Ramos (cell line): ENCODE results near the gene SLC4A5.
"Not testable (repeated sequence)": the region's sequence is repeated elsewhere in the genome, so short reads cannot be mapped to it uniquely, and the experiment has no call there.

Experiments used
- in situ Hi-C: fragments of 300-500 bp; cut with MboI; formaldehyde crosslinking; loops from one replicate; pipeline ENCODE4 v1.14.3; 2022; ENCODE audit warnings: low sequenced_read_pairs; ENCODE audit not compliant: unreplicated experiment

Gene SLC4A5

DNA sequence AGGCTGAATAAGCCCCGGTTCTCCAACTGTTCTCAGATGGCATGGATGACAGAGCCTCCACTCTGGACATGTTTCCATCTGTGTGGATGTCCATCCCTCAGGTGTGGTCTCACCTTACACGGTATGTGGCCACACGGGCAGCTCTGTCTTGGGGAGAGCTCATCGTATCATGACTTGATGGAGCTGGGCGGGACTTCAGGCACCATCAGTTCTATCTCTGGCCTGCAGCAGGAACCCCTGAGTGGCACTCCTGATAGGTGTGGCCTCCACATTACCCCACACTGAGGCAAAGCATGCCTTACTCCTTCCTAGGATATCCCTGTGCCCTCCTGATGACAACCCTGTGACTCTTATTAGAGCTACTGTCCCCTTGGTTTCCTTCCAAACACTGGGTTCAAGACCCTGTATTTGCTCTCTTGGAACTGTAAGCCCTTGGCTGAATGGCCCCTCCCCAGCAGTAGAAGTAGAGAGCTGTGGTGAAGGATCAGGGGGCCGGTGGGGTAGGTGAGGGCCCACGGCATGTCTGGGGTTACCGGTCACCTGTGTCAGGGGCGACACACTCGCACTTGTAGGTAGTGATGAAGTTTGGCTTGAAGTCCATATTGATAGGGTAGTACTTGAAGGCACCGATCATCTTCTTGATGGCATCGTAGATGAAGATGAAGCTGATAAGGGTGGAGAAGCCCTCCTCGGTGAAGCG, 96.6 kb downstream of the SLC4A5 start:
- in situ Hi-C loops, result loop anchor here (10.0 kb wide), 1 partner anchor 148 kb away; no protein-coding TSS in a partner anchor

DNA sequence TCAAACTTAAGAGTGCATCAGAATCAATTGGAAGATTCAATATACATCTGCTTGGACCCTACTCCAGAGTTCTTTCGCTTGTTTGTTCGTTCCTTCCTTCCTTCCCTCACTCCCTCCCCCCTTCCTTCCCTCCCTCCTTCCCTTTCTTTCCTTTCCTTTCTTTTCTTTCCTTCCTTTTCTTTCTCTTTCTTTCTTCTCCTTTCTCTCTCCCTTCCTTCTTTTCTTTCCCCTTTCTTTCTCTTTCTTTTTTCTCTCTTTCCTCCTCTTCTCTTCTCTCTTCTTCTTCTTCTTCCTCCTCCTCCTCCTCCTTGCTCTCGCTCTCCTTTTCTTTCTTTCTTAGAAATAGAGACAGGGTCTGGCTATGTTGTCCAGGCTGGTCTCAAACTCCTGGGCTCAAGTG, 98.9 kb downstream of the SLC4A5 start:
- in situ Hi-C loops, result loop anchor here (10.0 kb wide), 1 partner anchor 151 kb away; no protein-coding TSS in a partner anchor

DNA sequence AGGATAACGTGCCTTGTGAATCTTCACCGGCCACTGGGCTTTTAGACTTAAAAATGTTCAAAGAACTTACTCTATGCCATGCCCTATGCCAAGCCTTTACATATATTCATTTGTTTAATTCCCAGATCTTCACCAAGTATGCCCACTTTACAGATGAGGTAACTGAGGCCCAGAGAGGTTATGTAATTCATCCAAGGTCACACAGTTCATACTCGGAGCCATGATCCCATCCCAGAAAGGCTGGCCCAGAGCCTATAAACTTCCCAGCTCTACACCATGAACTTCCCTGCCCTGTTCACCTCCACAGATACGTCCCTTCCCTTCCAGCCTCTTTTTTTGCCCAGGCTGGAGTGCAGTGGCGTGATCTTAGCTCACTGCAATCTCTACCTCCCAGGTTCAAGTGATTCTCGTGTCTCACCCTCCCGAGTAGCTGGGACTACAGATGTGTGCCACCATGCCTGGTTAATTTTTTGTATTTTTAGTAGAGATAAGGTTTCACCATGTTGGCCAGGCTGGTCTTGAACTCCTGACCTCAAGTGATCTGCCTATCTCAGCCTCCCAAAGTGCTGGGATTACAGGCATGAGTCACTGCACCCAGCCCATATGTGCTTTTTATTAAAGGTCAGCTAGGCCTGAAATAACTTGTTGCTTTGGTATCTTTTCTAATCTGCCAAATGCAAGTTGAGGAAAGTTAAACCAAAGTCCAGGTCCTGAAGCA, 100.7 kb downstream of the SLC4A5 start:
- in situ Hi-C loops, result loop anchor here (10.0 kb wide), 1 partner anchor 152 kb away; no protein-coding TSS in a partner anchor

DNA sequence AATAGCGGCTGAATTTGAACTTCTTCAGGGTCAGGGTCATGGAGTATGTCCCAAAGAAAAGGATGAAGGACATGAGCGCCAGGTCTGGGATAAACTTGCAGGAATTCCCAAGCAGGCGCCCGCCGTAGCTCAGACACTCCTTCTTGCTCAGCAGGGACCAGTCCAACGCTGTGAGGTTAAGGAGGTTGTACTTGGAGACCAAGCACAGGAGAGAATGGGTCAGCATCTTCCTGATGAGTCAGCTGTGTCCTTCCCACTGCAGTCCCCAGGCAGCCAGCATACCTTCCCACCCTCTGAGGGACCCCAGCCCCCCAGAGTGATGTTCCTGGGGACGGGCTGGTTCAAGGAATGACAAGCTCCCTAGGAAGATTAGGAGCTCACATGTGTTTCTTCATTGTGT, 103.9 kb downstream of the SLC4A5 start:
- in situ Hi-C loops, result no loop called here

DNA sequence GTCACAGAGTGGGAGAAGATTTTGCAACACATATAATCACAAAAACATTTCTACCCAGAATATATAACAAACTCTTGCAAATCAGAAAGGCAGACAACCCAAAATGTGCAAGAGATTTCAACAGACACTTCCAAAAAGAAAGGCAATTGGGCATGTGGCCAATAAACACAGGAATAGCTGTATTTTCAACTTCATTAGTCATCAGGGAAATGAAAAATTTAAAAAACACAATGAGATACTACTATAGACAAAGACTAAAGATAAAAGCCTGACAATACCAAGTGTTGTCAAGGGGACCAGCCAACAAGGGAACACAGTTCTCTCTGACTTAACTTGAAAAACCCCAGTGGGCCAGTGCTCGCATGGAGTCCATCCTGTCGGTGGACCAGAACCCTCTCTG, 104.3 kb downstream of the SLC4A5 start:
- in situ Hi-C loops, result no loop called here

DNA sequence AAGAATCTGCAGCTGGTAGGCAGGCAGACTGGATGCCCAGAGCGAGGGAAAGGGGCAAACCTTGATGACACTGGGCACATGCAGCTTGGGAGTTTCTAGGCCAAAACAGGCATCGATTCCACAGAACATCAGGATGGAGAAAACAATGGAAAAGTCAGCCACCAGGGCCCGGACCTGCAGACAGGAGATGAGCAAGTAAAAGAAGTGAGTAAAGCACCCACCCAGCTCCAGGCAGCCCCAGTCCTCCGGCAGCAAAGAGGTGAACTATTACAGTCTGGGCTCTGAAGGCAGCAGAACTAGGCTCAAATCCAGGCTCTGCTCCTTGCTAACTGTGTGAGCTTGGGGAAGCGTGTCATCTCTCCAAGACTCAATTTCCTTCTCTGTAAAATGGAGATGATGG, 108.2 kb downstream of the SLC4A5 start:
- in situ Hi-C loops, result no loop called here

DNA sequence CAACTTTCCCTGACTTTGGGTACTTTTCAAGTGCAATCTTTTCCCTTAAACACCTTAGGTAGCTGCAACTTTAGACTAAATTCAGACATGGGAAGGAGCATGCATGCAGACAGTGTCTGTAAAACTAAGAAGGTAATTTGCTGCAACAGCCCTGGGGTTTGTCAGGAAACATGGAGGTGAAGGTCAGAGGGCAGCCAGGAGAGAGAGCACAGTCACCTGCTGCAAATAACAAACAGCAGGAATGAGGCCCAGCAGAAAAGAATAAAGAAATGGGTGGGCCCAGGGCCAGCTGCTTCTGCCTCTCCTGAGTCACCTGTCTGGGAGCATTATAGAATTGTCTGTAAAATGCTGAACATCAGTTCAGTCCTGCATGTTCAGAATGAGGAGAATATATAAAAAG, 109.6 kb downstream of the SLC4A5 start:
- in situ Hi-C loops, result no loop called here

DNA sequence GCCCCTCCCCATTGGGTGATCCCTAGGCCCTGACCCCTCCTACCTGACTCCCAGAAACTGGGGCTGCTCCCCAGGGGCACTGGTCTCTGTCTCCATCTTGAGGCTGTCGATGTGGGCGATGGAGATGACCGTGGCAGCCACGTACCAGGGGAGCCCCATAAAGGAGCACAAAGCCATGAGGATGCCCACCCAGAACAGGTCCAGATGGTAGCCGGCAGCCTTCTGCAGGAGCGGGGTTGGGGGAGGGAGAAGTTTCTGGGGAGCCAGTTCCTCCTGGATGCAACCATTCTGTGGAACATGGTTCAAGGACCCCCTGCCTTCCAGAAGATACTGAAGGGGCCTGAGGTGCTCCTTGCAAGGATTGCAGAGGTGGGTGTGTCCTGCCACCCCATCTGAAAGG, 110.8 kb downstream of the SLC4A5 start:
- in situ Hi-C loops, result no loop called here

DNA sequence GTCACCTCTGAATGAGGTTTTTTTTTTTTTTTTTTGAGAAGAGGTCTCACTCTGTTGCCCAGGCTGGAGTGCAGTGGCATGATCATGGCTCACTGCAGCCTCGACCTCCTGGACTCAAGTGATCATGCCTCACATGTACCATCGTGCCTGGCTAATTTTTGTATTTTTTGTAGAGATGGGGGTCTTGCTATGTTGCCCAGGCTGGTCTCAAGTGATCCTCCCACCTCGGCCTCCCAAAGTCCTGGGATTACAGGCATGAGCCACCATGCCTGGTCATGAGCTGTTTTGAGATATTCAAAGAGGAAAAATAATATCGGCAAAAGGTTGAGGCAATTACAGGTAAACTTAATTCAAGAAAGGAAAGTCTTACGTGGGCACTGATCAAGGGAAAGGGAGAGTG, 113.4 kb downstream of the SLC4A5 start:
- in situ Hi-C loops, result not testable (repeated sequence)

DNA sequence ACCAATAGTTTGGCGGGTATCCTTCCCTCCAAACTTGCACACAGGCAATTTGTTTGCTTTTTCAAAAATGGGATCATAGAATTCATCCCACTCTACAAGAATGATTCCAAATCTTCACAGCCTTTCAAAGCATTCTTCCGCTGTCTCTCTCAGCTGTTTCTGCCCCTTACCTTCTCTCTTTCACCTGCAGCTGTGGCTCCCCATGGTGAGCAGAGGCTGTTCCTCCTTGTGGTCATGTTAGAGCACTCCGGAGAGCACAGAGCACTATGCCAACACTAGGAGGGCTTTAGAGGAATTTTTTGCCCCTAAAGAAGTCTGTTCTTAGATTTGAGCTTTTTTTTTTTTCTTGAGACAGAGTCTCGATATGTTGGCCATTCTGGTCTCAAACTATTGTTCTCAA, 114.4 kb downstream of the SLC4A5 start:
- in situ Hi-C loops, result no loop called here

DNA sequence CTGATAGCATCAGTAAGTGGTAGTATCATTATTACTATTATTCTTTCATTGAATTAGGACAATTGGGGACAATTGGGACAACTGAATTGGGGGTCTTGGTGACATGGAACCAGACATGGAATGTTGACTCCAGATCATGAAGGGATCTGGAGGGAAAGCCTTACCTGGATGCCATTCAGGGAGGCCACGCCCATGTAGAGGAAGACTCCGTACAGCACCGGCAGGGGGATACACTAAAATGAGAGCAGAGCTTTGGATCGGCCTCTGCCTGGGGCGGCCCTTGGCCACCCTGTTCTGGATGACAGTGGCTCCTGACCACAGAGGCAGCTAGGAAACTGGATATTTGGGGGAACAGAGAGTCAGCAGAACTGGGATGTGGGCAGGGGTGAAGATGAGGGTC, 115.6 kb downstream of the SLC4A5 start:
- in situ Hi-C loops, result no loop called here

DNA sequence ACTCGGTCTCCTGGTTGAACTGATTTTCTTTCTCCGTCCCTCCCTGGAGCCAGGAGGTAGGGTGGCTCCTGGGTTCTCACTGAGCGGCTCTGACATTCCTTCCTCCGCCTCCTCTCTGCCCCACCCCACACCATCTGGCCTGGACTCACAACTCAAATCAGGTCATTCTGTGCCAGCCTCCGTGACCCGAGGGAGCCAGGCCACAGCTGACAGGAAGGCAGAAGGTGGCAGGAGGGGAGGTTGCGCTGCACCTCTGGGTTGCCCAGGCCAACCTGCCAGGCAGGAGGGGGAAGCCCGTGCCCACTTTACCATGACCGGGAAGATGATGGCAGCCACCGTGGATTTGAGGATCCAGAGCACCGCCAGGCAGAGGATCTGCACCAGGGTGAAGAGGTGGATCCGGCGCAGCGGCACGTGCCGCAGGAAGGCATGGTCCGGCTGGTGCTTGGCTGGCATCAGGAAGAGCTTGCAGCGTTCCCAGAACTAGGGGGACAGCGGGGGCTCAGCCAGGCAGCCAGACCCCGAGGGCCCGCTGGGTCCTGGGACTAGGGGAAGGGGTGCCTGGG, 116.5 kb downstream of the SLC4A5 start:
- in situ Hi-C loops, result no loop called here

DNA sequence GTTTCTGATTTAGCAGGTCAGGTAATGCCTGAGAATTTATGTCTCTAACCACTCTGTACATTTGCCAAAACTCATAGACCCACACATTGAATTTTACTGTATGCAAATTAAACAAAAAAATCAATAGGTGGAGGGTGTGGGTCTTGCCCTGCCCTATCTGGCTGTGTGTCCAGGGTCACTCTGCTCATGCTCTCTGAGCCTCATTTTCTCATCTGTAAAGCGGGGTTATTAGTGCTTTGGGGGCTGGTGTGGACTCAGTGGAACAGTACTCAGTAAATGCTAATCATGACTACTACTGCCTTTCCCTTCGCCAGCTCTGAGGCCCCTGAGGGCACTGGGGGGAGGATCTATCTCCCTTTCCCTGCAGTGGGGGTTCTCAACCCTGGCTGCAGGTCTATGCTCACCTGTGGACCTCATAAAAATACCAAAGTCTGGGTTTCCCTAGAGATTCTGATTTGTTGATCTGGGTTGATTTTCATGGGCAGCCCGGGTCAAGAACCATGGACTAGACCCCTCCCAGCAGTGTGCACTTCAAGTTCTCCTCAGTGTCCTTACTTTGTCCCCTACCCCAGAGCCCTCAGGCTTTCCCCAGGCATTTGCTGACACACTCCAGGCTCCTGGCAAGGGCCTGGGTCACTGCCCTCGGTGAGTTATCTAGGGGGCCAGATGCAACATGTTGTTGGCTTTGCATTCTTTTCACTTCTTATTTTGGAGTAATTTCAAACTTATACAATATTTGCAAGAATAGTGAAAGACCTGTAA, 117.3 kb downstream of the SLC4A5 start:
- in situ Hi-C loops, result no loop called here

DNA sequence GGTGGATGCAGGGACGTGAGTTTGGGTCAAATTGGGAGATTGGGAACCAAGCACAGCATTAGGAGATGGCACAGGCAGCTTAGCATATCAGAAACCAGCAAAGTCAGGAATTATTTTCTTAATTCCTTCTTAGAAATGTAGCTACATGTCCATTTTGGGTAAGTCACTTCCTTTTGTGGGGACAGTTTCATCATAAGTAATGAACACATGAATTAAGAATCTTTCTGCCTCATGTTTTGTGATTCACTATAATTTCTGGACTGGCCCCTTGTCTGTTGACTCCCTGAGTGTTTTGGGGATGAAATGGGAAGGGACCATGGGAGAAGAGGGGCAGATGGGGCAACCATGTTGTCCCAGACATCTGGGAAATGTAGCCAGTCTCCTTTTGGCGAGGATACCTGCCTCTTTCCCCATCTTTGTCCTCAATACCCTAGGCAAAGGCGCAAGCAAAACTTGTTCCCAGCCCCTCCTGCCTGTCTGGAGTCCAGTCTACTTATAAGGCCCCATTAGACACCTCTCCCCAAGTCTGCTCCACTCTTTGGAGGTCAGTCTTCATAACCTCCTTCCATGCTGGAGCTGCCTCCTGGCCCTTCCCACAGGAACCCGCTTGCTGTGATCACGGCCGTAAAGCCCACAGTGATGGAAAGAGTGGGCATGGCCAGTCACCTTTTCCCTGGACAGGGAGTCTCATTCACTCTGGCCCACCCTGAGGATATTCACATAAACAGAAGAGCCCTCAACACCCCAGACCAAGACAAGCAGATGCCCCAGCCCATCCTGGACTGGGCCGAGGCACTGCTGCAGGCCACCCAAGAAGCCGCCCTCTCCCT, 119.1 kb downstream of the SLC4A5 start:
- in situ Hi-C loops, result no loop called here

DNA sequence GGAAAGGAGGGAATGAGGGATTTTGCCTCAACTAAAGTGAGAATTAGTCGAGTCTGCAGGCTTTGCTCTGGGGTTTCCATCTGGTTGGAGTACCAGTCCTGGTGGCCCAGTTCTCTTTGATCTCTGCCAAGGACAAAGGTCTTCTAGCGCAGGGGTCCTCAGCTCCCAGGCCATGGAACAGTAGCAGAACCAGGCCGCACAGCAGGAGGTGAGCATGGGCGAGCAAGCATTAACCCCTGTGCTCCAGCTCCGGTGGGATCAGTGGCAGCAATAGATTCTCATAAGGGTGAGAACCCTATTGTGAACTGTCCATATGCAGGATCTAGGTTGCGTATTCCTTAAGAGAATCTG, 120.9 kb downstream of the SLC4A5 start:
- in situ Hi-C loops, result no loop called here

DNA sequence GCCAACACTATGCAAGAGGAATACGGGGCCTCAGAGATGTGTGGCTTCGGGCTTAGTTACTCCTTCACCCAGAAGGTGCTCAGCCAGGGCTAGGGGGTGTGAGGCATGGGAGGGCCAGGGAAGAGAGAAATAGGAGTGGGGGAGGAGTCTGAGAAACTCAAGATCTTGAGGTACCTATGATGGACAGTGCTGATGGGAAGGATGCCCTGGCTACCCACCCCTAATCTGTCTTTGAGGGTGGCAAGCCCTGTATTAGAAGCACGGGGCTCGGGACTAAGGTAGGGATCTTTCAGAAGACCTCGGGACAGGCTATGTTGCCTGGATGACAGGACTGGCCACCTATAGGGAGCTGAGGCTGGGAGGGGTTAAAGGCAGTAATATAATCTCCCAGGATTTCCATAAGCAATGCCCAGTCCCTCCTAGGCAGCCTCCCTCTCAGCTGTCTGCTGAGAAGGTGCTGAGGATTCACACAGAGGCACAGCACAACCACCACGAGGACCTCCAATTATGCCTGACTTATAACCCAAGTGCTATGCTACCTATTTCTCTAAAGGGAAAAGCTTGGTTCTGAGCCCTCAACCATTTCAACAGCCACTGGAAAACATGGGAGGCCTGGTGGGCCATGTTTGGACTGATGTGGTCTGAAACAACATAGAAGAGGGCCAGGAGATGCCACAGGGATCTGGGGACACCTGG, 121.5 kb downstream of the SLC4A5 start:
- in situ Hi-C loops, result no loop called here

DNA sequence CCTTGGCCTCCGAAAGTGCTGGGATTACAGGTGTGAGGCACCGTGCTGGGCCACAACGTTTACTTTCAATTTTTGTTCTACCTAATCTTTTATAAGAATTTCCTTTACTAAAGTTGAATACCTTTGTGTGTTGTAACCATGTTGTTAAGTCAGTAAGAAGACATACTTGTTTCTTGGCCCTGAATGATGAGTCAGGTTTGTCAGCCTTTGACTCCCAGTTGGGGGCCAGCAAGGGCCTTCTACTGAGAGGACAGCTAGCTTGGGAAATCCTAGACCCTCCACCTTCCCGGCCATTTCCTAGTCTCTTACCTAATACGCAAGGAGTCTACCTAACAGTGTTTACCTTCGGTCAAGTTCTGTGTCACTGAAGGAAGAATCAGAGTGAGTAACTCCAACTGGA, 122.1 kb downstream of the SLC4A5 start:
- in situ Hi-C loops, result no loop called here

DNA sequence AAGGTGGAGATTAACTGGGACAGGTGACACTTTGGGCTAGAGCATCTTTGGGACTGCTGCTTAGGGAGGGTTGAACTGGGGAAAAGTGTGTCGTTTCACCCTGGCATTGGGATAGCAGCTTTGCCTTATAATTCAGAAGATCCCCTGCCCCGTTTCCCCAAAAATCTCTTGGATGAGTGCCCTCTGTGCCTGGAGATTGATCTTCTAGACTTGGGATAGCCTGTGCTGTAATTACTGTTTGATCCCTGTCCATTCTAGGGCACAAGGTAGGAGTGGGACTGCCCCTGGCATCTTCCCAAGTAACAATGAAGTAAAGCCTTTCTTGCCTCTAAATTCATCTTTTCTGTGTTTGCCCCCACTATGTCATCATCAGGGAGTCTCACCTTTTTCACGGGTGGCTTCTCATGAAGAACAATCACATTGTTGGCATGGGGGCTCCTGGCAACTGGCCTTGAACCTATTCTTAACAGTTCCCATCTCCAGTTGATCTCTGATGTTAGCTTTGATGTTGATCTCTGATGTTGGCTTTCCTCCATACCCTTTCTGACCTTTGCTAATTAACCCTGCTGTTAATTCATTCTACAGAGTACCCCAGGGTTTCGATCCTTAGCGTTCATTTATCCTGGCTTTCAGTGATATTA, 123.2 kb downstream of the SLC4A5 start:
- in situ Hi-C loops, result no loop called here

DNA sequence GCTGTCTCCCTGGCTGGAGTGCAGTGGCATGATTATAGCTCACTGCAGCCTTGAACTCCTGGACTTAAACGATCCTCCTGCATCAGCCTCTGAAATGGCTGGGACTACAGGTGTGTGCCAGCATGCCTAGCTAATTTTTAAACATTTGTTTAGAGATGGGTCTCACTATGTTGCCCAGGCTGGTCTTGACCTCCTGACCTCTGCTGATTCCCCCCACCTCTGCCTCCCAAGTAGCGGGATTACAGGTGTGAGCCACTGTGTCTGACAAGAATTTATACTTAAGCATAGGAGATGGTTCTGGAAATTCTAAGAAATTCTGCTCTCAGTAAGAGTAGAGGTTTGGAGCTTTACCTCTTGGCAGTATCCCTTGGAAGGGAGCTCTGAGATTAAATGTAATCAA, 126.6 kb downstream of the SLC4A5 start:
- in situ Hi-C loops, result no loop called here
